GM12801 (cell line): ENCODE measurements around the gene E2F8.

Source experiments
- CTCF ChIP-seq: IDR thresholded peaks from one replicate; pipeline ENCODE4 v1.5.1; 2011; ENCODE audit warnings: control low read depth; ENCODE audit not compliant: insufficient read length; ENCODE audit errors: extremely low read depth

Gene E2F8

GRCh38 chr11:19259487-19260345 lies 19.0 kb upstream of the E2F8 start:
- TF ChIP-seq CTCF: no peak

- no peak for TF ChIP-seq CTCF
Measured at GRCh38 chr11:19258641-19259230, 18.0 kb upstream of the E2F8 start.

- no peak for TF ChIP-seq CTCF
Measured at GRCh38 chr11:19253817-19254216, 13.1 kb upstream of the E2F8 start.

GRCh38 chr11:19253153-19253745 lies 12.5 kb upstream of the E2F8 start:
- TF ChIP-seq CTCF: no peak

GRCh38 chr11:19252394-19253152 lies 11.8 kb upstream of the E2F8 start:
- TF ChIP-seq CTCF: no peak

GRCh38 chr11:19251577-19251976 lies 10.8 kb upstream of the E2F8 start:
- TF ChIP-seq CTCF: no peak

GRCh38 chr11:19246816-19247215 lies 6.1 kb upstream of the E2F8 start:
- no peak for TF ChIP-seq CTCF
